K562 (cell line): ENCODE measurements around the gene AP1G1. TPM values are rescaled to one million over a fixed set of nuclear protein-coding genes. Genes with fewer than 3 reads are reported as not detected.

Experiments used
- ATAC-seq: fragments of 200-7000 bp; cut with Tn5 transposase; 3 replicates; pipeline ENCODE4 v1.9.1; 2020; ENCODE audit warnings: moderate library complexity
- BruUV-seq: library from RNA; stranded (reverse); fragments of 400-500 nt; replicated peaks from 2 replicates; lab custom pipeline; 2021; lab: Mats Ljungman, UMichigan
- CTCF ChIA-PET: fragments of 300-600 bp; formaldehyde crosslinking; extraction: SDS; loops from one replicate; lab custom pipeline; 2021; ENCODE audit warnings: low intra/inter-chr PET ratio; lab: Yijun Ruan, JAX
- POLR2A ChIA-PET: fragments of 300-600, 350-650 bp; sonication (Branson Sonifier 250); formaldehyde crosslinking; extraction: SDS; loops from one replicate; lab custom pipeline; 2021; ENCODE audit warnings: antibody characterized with exemption, inconsistent platforms; lab: Yijun Ruan, JAX
- DNase-seq, 4 experiments: peaks; one replicate each; pipeline versions ENCODE4 v3.0.0 to v3.0.0-alpha.2; 2011 to 2018; ENCODE audit warnings: low spot score in 3 of 4, mixed read lengths in 3 of 4; ENCODE audit errors: extremely low read depth in 1 of 4
- FAIRE-seq: peaks from 2 replicates; lab custom pipeline; 2011; peaks lifted over from hg19 to GRCh38; lab: Jason Lieb, UNC
- H2AFZ ChIP-seq: 2 replicates; pipeline ENCODE4 v1.6.0; 2011; ENCODE audit warnings: low read depth, low read length, control low read depth, inconsistent platforms
- H3K27ac ChIP-seq: fragments of 200-600 bp; 3 replicates; pipeline ENCODE4 v1.8.0; 2011; ENCODE audit warnings: low read depth, mild to moderate bottlenecking, control low read depth, inconsistent platforms, low read length, moderate library complexity, mixed read lengths; ENCODE audit errors: extremely low read depth
- H3K27me3 ChIP-seq, 2 experiments: fragments of 300-600 bp in 1 of 2; 2 replicates in 1 of 2; 3 replicates in 1 of 2; pipeline versions ENCODE4 v1.6.0 to v1.8.0; 2011; ENCODE audit warnings: inconsistent platforms in 2 of 2, low read length in 2 of 2, mild to moderate bottlenecking in 1 of 2, mixed read lengths in 1 of 2, moderate library complexity in 1 of 2; ENCODE audit not compliant: control insufficient read depth in 2 of 2, insufficient read depth in 2 of 2
- H3K36me3 ChIP-seq: fragments of 300-600 bp; 3 replicates; pipeline ENCODE4 v1.8.0; 2011; ENCODE audit warnings: mild to moderate bottlenecking, low read length, inconsistent platforms; ENCODE audit not compliant: control insufficient read depth, insufficient read depth
- H3K4me1 ChIP-seq, 2 experiments: fragments of 200-600 bp in 1 of 2; replicated peaks in 1 of 2; 2 replicates in 1 of 2; 3 replicates in 1 of 2; pipeline versions ENCODE4 v1.5.1 to v1.8.0; 2011; ENCODE audit warnings: inconsistent platforms in 2 of 2, low read length in 2 of 2, mild to moderate bottlenecking in 1 of 2, mixed read lengths in 1 of 2, moderate library complexity in 1 of 2; ENCODE audit not compliant: control insufficient read depth in 2 of 2, insufficient read depth in 2 of 2
- H3K4me2 ChIP-seq: 2 replicates; pipeline ENCODE4 v1.6.1; 2011; ENCODE audit warnings: low read length, control low read depth, inconsistent platforms, mixed read lengths; ENCODE audit not compliant: insufficient read depth
- H3K4me3 ChIP-seq: fragments of 200-600 bp; sonication (generic), shearing (Covaris generic); 2 replicates; pipeline ENCODE4 v1.5.1; 2016; ENCODE audit warnings: control low read depth, inconsistent platforms
- H3K79me2 ChIP-seq: fragments of 200-600 bp; 3 replicates; pipeline ENCODE4 v1.8.0; 2011; ENCODE audit warnings: low read length, inconsistent platforms; ENCODE audit not compliant: control insufficient read depth, insufficient read depth
- H3K9ac ChIP-seq, 2 experiments: 2 replicates each; pipeline versions ENCODE4 v1.6.0 to v1.6.1; 2011; ENCODE audit warnings: low read depth in 2 of 2, low read length in 2 of 2, control low read depth in 1 of 2, inconsistent platforms in 1 of 2, mild to moderate bottlenecking in 1 of 2, mixed read lengths in 1 of 2; ENCODE audit not compliant: insufficient read depth in 1 of 2
- H3K9me1 ChIP-seq: one replicate; pipeline ENCODE4 v1.6.0; 2011; ENCODE audit warnings: inconsistent platforms, mild to moderate bottlenecking, low read length, moderate library complexity; ENCODE audit not compliant: control insufficient read depth, insufficient read depth
- H3K9me3 ChIP-seq: replicated peaks from 2 replicates; pipeline ENCODE4 v1.5.1; 2011; ENCODE audit warnings: low read depth, low read length, inconsistent platforms; ENCODE audit not compliant: control insufficient read depth, insufficient read depth
- H4K20me1 ChIP-seq: replicated peaks from 2 replicates; pipeline ENCODE4 v1.6.1; 2011; ENCODE audit warnings: low read length, inconsistent platforms, mixed read lengths; ENCODE audit not compliant: control insufficient read depth, insufficient read depth
- CBX3 ChIP-seq, 2 experiments: IDR thresholded peaks; 1 replicate in 1 of 2; 2 replicates in 1 of 2; pipeline ENCODE4 v1.6.1; 2012; ENCODE audit warnings: inconsistent platforms in 2 of 2, low read length in 2 of 2, borderline replicate concordance in 1 of 2, control low read depth in 1 of 2
- EP400 ChIP-seq: fragments of 450-650 bp; IDR thresholded peaks from 2 replicates; pipeline ENCODE4 v1.6.1; 2017; ENCODE audit warnings: antibody characterized with exemption, mild to moderate bottlenecking, moderate library complexity
- ETS2 ChIP-seq: IDR thresholded peaks from 2 replicates; pipeline ENCODE4 v1.6.1; 2016; ENCODE audit warnings: borderline replicate concordance, missing genetic modification characterization, mild to moderate bottlenecking, moderate library complexity, missing compliant biosample characterization; ENCODE audit not compliant: poor library complexity, severe bottlenecking
- KLF1 ChIP-seq: fragments of 450-650 bp; IDR thresholded peaks from 2 replicates; pipeline ENCODE4 v1.6.1; 2016; ENCODE audit warnings: missing genetic modification characterization, missing compliant biosample characterization
- NFRKB ChIP-seq: fragments of 450-650 bp; IDR thresholded peaks from 2 replicates; pipeline ENCODE4 v1.6.1; 2016; ENCODE audit warnings: low read depth
- PHB ChIP-seq: fragments of 250-450 bp; sonication (Bioruptor Pico); IDR thresholded peaks from 2 replicates; pipeline ENCODE4 v1.5.0; 2021
- TEAD2 ChIP-seq: fragments of 450-650 bp; IDR thresholded peaks from 2 replicates; pipeline ENCODE4 v1.6.1; 2016; ENCODE audit warnings: missing genetic modification characterization, control low read depth, missing compliant biosample characterization
- ZNF274 ChIP-seq: IDR thresholded peaks from 2 replicates; pipeline ENCODE4 v1.6.1; 2011; ENCODE audit warnings: low read depth, mild to moderate bottlenecking, low read length, moderate library complexity, borderline replicate concordance
- ZNF589 ChIP-seq: fragments of 200-800 bp; sonication (Bioruptor generic); IDR thresholded peaks from 2 replicates; pipeline ENCODE4 v1.6.1; 2016; ENCODE audit warnings: low read depth, missing genetic modification characterization, missing compliant biosample characterization
- ZNF77 ChIP-seq: fragments of 250-450 bp; sonication (Bioruptor Pico); IDR thresholded peaks from 2 replicates; pipeline ENCODE4 v1.5.0; 2020
- ZNF785 ChIP-seq: fragments of 250-450 bp; sonication (Bioruptor Pico); IDR thresholded peaks from 2 replicates; pipeline ENCODE4 v1.4.0; 2020; ENCODE audit warnings: mild to moderate bottlenecking
- WGBS: fragments of 100-300 bp; shearing (Covaris generic); methylation state at CpG from one replicate; pipeline ENCODE4 v1.1.6; 2016; ENCODE audit warnings: low coverage, mixed read lengths; ENCODE audit not compliant: insufficient coverage; ENCODE audit errors: missing lambda C conversion rate; 5-methylcytosine and 5-hydroxymethylcytosine counted together
- in situ Hi-C: fragments of 300-500 bp; cut with MboI; formaldehyde crosslinking; loops from 4 replicates; pipeline ENCODE4 v1.15.0; 2018; ENCODE audit warnings: inconsistent platforms, mixed read lengths
- intact Hi-C: fragments of 100-400 bp; cut with micrococcal nuclease; formaldehyde crosslinking; loops from 2 replicates; pipeline ENCODE4 v1.14.2; 2022
- polyA plus RNA-seq, 8 experiments: library from polyadenylated mRNA; depleted of rRNA in 4 of 8; stranded (reverse) in 5 of 8; unstranded in 3 of 8; fragments of >200 nt; fragmentation: Nextera tagmentation in 2 of 8; fragmentation: Illumina TruSeq in 1 of 8; extraction: Ambion mirVana in 2 of 8; extraction: Trizol in 1 of 8; gene quantifications; 2 replicates each; pipeline versions ENCODE4 v1.2.1 to v1.2.3, GENCODE V29; 2011 to 2014; ENCODE audit warnings: inconsistent platforms in 1 of 8, missing spikeins in 1 of 8
- total RNA-seq, 7 experiments: library from RNA; depleted of rRNA in 6 of 7; stranded (reverse); fragments of >200 nt in 6 of 7; fragmentation: Illumina TruSeq in 2 of 7; extraction: Trizol in 2 of 7; gene quantifications; 2 replicates each; pipeline versions ENCODE4 v1.2.1 to v1.2.3, GENCODE V29; 2011 to 2021; ENCODE audit warnings: low replicate concordance in 1 of 7
- TF ChIP-seq, protein P1 (sequence below): sonication (generic); formaldehyde crosslinking; IDR thresholded peaks from 2 replicates; pipeline ENCODE4 v1.8.1; 2022; ENCODE audit warnings: missing genetic modification reagents
- TF ChIP-seq, protein P2 (sequence below), 3 experiments: fragments of 200-800 bp in 1 of 3; fragments of 250-450 bp in 1 of 3; fragments of 450-650 bp in 1 of 3; sonication (Bioruptor Pico) in 1 of 3; sonication (Bioruptor generic) in 1 of 3; formaldehyde crosslinking in 1 of 3; IDR thresholded peaks; 2 replicates each; pipeline versions ENCODE4 v1.6.1 to v1.8.0; 2016 to 2022; ENCODE audit warnings: mild to moderate bottlenecking in 2 of 3, missing genetic modification characterization in 2 of 3, missing compliant biosample characterization in 1 of 3, moderate library complexity in 1 of 3

AP1G1 gene
- total and polyA plus RNA-seq, 9 of the 15 experiments (the other 6 are each of a cell fraction or from before 2014, with no cell fraction given), result 7.0 to 59.2 (median 42.0) TPM

GRCh38 chr16:71834291-71834690 is 25.7 kb upstream of the AP1G1 start:
- Histone ChIP-seq H3K27me3 (no peaks in the 10 kb centered on the region), H2AFZ (no peak overlapping the region), H3K4me3 (no peak overlapping the region), H3K4me1 (peaks cover 0 to 5% of the 10 kb centered on the region in 2 experiments; a peak in 1 of 5 replicates), H3K36me3 (no peaks in the 10 kb centered on the region), H3K9me3 (no peaks in the 10 kb centered on the region), H4K20me1 (no peaks in the 10 kb centered on the region), H3K27ac (no peak overlapping the region), H3K9ac (no peak overlapping the region), H3K9me1 (no peaks in the 10 kb centered on the region), H3K4me2 (no peak overlapping the region), H3K79me2 (no peaks in the 10 kb centered on the region)
- no peak for TF ChIP-seq TEAD2 (tag)
- no peak for TF ChIP-seq EP400
- TF ChIP-seq KLF1 (tag), result no peak
- TF ChIP-seq, protein P1, sequence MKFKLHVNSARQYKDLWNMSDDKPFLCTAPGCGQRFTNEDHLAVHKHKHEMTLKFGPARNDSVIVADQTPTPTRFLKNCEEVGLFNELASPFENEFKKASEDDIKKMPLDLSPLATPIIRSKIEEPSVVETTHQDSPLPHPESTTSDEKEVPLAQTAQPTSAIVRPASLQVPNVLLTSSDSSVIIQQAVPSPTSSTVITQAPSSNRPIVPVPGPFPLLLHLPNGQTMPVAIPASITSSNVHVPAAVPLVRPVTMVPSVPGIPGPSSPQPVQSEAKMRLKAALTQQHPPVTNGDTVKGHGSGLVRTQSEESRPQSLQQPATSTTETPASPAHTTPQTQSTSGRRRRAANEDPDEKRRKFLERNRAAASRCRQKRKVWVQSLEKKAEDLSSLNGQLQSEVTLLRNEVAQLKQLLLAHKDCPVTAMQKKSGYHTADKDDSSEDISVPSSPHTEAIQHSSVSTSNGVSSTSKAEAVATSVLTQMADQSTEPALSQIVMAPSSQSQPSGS (CRISPR knock-in tag), result no peak
- no peak for TF ChIP-seq NFRKB
- no peak for TF ChIP-seq ZNF274
- no peak for TF ChIP-seq PHB (CRISPR knock-in tag)
- TF ChIP-seq ZNF589 (CRISPR knock-in tag), result no peak
- TF ChIP-seq, protein P2, sequence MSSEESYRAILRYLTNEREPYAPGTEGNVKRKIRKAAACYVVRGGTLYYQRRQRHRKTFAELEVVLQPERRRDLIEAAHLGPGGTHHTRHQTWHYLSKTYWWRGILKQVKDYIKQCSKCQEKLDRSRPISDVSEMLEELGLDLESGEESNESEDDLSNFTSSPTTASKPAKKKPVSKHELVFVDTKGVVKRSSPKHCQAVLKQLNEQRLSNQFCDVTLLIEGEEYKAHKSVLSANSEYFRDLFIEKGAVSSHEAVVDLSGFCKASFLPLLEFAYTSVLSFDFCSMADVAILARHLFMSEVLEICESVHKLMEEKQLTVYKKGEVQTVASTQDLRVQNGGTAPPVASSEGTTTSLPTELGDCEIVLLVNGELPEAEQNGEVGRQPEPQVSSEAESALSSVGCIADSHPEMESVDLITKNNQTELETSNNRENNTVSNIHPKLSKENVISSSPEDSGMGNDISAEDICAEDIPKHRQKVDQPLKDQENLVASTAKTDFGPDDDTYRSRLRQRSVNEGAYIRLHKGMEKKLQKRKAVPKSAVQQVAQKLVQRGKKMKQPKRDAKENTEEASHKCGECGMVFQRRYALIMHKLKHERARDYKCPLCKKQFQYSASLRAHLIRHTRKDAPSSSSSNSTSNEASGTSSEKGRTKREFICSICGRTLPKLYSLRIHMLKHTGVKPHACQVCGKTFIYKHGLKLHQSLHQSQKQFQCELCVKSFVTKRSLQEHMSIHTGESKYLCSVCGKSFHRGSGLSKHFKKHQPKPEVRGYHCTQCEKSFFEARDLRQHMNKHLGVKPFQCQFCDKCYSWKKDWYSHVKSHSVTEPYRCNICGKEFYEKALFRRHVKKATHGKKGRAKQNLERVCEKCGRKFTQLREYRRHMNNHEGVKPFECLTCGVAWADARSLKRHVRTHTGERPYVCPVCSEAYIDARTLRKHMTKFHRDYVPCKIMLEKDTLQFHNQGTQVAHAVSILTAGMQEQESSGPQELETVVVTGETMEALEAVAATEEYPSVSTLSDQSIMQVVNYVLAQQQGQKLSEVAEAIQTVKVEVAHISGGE (CRISPR knock-in tag; IDR thresholded peaks at IDR 0.05), result no peak
- no peak for TF ChIP-seq CBX3 (IDR thresholded peaks at IDR 0.05; ENCODE audit: borderline replicate concordance in 1 of 2, low read length in 2 of 2)
- TF ChIP-seq ETS2 (tag), result no peak
- no peak for TF ChIP-seq ZNF785
- TF ChIP-seq ZNF77, result no peak
- in situ Hi-C loops, result no loop called here
- 42% methylated on average over 3 of the region's 3 CpGs for WGBS
- intact Hi-C loops, result no loop called here
- FAIRE-seq, result no peak
- POLR2A ChIA-PET, result interaction anchor here (1.0 to 1.2 kb wide), 2 partner anchors 10 to 12 kb away, joined by 3 read pairs; no protein-coding TSS in a partner anchor
- no peak for ATAC-seq
- DNase-seq, result no peak
- CTCF ChIA-PET, result no interaction called here
- no TSS peak for BruUV-seq
